Measurements from ENCODE around the gene MAF. TPM values are rescaled to one million over a fixed set of nuclear protein-coding genes. Genes with fewer than 3 reads are reported as not detected.

MAF gene
- total and polyA plus RNA-seq, 2 of the 4 experiments (the other 2 are of a cell fraction), result under 0.01 to 0.02 TPM

DNA sequence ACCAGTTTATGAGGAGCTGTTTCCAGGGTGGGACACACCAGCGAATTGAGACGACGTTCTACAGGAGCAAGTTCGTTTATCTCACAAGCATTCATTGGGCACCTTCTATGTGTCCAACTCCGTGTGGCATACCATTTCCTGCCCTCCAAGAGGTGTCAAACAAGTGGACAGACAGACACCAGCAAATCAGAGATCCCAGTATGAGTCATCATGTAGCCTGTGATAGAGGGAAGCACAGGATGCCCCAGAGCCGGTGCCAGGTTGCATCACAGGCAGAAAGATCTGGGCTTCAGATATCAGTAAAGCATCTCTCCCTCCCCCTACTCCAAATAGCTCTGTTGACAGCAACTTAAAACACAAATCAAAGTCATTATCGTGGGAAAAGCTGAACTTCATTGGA, 31.8 kb upstream of the MAF start:
- WGBS, 2 experiments (ENCODE audit: extremely low coverage in 2 of 2, insufficient read length in 1 of 2), result 100% methylated on average over 1 of the region's 7 CpGs; no CpG with 5 or more reads in 1 of the 2 experiments
- H3K79me1 ChIP-seq (ENCODE audit: low read depth in 1 of 2, low read length in 2 of 2), result no peaks in the 10 kb centered on the region
- DNase-seq, result no peak
- H2BK120ac ChIP-seq (ENCODE audit: low read depth, low read length), result no peak overlapping the region
- no peak for ATAC-seq (ENCODE audit: low read depth)
- H2BK20ac ChIP-seq (ENCODE audit: low read depth, low read length), result no peak overlapping the region
- no peaks in the 10 kb centered on the region for H3K36me3 ChIP-seq (ENCODE audit: control insufficient read depth, insufficient read depth, low read length)
- H3K9ac ChIP-seq (ENCODE audit: low read depth, low read length), result no peak overlapping the region
- peaks cover 15% of the 10 kb centered on the region; the same call in 1 of the 2 replicates for H3K9me3 ChIP-seq (ENCODE audit: control insufficient read depth, insufficient read depth, low read length)
- H3K27me3 ChIP-seq (ENCODE audit: control insufficient read depth, insufficient read depth, low read length), result no peaks in the 10 kb centered on the region
- no peak overlapping the region for H3K56ac ChIP-seq (ENCODE audit: extremely low read depth, insufficient read depth, low read length)
- H2BK15ac ChIP-seq (ENCODE audit: low read depth, low read length), result no peak overlapping the region
- H3K4ac ChIP-seq (ENCODE audit: low read depth, low read length), result no peak overlapping the region
- H4K20me1 ChIP-seq (ENCODE audit: insufficient read depth, low read length), result no peaks in the 10 kb centered on the region
- H4K8ac ChIP-seq (ENCODE audit: low read depth in 2 of 2, low read length in 2 of 2), result no peak overlapping the region
- no peak overlapping the region for H4K5ac ChIP-seq (ENCODE audit: low read depth, low read length)
- H2AFZ ChIP-seq (replicated peaks; ENCODE audit: low read length, poor library complexity), result no peak overlapping the region
- in situ Hi-C loops (cut with MboI; ENCODE audit: low sequenced_read_pairs) (no loop called here), intact Hi-C loops (cut with micrococcal nuclease) (no loop called here), dilution Hi-C loops (cut with HindIII; ENCODE audit: low sequenced_read_pairs, unreplicated experiment) (no loop called here)
- H2AK9ac ChIP-seq (replicated peaks; ENCODE audit: low read depth, low read length, poor library complexity), result no peak overlapping the region
- H3K23ac ChIP-seq (ENCODE audit: low read depth, low read length), result no peak overlapping the region
- TF ChIP-seq CHD1 (IDR thresholded peaks at IDR 0.05; ENCODE audit: low read depth, low read length), result no peak
- no peak for TF ChIP-seq RFX5 (IDR thresholded peaks at IDR 0.05; ENCODE audit: low read depth, low read length)
- no peak for TF ChIP-seq USF2 (IDR thresholded peaks at IDR 0.05; ENCODE audit: low read depth, low read length)
- TF ChIP-seq CEBPB (IDR thresholded peaks at IDR 0.05; ENCODE audit: low read depth, low read length), result no peak
- no peak overlapping the region for H3K14ac ChIP-seq (replicated peaks; ENCODE audit: low read depth, low read length)
- no peaks in the 10 kb centered on the region for H3K9me1 ChIP-seq (ENCODE audit: insufficient read depth, low read length)
- no peak overlapping the region for H3K4me2 ChIP-seq (ENCODE audit: low read depth, low read length)
- H3K18ac ChIP-seq (ENCODE audit: low read depth, low read length), result no peak overlapping the region
- no TSS peak for BruUV-seq (replicated peaks)
- H4K91ac ChIP-seq (ENCODE audit: insufficient read depth, low read depth, low read length), result no peak overlapping the region
- no peak overlapping the region for H2AK5ac ChIP-seq (ENCODE audit: low read depth, low read length)
- ChIA-PET POLR2A (ENCODE audit: unreplicated experiment) (no interaction called here), CTCF (no interaction called here)
- no peak overlapping the region for H3K27ac ChIP-seq (ENCODE audit: insufficient read depth, low read length)
- no peak overlapping the region for H3K4me3 ChIP-seq (ENCODE audit: insufficient read depth, low read depth, low read length)
- H3K4me1 ChIP-seq (ENCODE audit: control insufficient read depth, insufficient read depth, low read length), result no peaks in the 10 kb centered on the region
- no peak overlapping the region for H2BK5ac ChIP-seq (ENCODE audit: low read depth, low read length, poor library complexity, severe bottlenecking)

Data from IMR-90 (cell line).